Posterior vena cava (tissue), 2 donors: ENCODE results near the gene BCAP29. TPM values are rescaled to one million over a fixed set of nuclear protein-coding genes. Genes with fewer than 3 reads are reported as not detected.
"Not testable (repeated sequence)": the region's sequence is repeated elsewhere in the genome, so short reads cannot be mapped to it uniquely, and the experiment has no call there.

Source experiments
- DNase-seq: peaks from one replicate; pipeline ENCODE4 v3.0.0-alpha.2; 2020; ENCODE audit warnings: low spot score
- intact Hi-C, 2 donors: fragments of 100-400 bp; cut with DNase I; formaldehyde crosslinking; loops; one replicate each; pipeline versions ENCODE4 v1.14.1 to v1.14.2; 2022 to 2023
- total RNA-seq, 2 donors: library from RNA; stranded (reverse); fragmentation: NEBNext Ultra II Directional; extraction: Animal tissue kit (Norgen Biotek cat#: 25700); gene quantifications; one replicate each; pipeline ENCODE4 v1.2.1, GENCODE V29; 2021
- donor health status: DM: yes; HTN: yes; CAD: no.
- donor health status: DM: yes; HTN: yes; CAD: no.

BCAP29 gene
- total RNA-seq, 2 donors from 2014 or later: 60.8 to 108 TPM

DNA sequence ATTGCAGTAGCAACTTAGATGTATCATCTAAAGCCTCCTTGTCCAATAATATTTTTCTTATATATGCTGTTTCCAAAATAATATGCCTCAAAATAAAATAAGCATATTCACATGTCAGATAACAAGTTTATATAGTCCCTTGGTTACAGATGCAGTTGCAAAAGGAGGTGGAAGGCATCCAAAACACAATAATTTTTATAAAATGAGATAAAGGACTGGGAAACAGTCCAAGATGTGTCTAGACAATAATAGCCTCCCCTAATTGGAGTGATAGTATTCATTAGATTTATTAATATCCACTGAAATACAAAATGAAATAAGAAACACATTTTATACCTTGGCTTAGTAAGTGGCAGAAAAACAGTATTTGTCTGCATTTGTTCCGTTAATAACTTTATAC, 30.3 kb downstream of the BCAP29 start:
- no peak for DNase-seq
- intact Hi-C loops: loop anchor here in 1 of 2 donors (10.0 kb wide), 1 partner anchor 274 kb away; no protein-coding TSS in a partner anchor

DNA sequence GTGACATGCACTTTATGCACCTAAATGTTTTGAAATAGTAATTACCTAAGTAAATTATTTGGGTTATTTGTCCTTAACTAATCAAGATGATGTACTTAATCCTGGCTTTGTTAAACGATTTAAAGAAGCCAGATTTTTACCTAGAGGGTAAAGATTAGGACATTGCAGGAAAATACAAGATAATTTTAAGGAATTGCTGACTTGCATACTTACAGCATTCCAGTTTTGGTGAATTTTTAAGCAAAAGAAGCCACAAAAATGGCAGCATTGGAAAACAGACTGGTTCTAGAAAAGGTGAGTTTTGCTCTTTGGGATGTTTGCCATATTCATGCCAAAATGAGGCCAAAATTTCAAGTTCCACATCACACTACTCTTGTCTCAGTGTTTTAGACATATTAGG, 33.4 kb downstream of the BCAP29 start:
- intact Hi-C loops: loop anchor here in 1 of 2 donors (10.0 kb wide), 1 partner anchor 271 kb away; no protein-coding TSS in a partner anchor
- DNase-seq: no peak

DNA sequence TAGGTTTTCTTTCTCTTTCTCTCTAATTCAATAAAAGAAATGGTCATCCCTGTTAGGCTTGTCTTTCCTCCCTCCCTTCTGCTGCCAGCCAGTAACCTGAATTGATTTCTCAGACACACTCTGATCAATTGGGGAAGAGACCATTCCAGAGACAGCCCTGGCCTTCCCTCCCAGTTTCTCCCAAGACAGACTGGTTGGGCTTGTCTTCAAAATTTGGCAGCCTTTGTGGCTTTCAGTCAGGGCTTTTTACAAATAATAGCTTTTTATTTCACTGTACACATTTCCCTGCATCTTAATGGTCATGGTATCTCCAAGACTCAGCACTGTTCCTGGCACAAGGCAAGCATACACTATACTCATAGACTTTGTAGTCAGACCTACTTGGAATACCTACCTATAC, 33.9 kb downstream of the BCAP29 start:
- no peak for DNase-seq
- intact Hi-C loops: loop anchor here in 1 of 2 donors (10.0 kb wide), 1 partner anchor 271 kb away; no protein-coding TSS in a partner anchor

DNA sequence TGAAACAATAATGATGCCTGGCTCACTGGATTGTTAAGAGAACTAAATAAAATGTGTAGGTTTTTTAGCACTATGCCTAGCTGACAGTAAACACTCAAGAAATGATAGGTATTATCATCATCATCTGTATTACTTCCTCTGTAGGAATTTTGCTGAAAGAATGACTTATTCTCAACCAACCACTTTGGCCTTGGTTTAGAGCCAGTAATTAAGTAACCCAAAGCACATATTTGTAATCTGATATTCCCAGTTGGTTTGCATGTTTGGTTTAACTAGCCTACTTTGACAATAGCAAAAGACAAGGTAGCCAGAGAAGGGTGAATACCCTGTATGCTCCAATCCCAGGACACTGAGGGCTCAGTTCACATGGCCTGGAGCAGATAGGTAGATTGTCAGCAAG, 34.4 kb downstream of the BCAP29 start:
- intact Hi-C loops: loop anchor here in 1 of 2 donors (10.0 kb wide), 1 partner anchor 270 kb away; no protein-coding TSS in a partner anchor
- no peak for DNase-seq

DNA sequence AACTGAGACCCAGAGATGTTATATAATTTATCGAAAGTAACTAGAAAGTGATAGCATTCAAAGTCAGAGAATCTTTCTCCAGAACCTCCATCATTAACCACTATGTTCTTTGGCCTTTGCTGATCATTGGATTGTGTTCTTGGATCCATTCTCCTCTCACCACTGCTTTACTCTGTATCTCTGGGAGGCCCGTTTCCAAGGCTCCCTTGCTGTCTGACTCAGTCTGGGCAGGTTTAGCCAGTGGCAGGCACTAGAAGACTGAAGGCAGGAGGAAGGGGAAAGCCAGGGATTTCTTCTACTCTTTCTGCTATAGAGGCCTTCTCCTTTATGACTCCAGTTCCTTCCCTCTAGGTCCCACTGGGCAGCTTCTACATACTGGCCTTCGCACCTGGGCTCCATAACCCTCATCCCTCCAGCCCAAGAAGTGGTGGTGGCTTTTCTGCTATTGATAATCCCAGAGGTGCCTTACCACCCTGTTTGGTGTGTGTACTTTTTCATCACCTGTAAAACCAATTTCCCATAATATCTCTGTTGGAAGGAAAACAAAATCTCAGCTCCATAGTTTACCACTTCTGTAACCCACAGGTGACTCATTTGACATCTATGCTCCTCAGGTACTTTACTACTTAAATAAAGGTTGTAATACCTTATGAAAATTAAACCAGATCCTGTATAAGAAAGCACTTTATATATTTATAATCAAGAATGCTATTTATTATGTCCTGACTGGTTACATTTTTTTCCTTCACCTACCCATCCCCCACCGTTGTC, 36.0 kb downstream of the BCAP29 start:
- intact Hi-C loops: loop anchor here in 1 of 2 donors (10.0 kb wide), 1 partner anchor 269 kb away; no protein-coding TSS in a partner anchor
- DNase-seq: no peak

DNA sequence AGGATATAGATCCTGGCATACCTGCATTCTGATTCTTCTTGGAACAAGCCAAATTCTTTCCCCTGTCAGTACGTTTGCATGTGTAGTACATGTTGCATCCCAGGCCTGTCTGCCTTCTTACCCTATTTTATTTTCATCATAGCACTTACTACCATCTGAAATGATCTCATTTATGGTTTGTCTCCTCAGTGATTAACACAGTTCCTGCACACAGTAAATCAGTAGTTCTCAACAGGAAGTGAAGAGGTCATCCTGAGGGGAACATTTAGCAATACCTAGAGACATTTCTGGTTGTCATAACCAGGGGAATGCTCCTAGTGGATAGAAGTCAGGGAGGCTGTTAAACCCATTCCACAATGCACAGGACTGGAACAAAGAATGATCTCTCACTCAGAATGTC, 42.4 kb downstream of the BCAP29 start:
- no peak for DNase-seq
- intact Hi-C loops: no loop called here

DNA sequence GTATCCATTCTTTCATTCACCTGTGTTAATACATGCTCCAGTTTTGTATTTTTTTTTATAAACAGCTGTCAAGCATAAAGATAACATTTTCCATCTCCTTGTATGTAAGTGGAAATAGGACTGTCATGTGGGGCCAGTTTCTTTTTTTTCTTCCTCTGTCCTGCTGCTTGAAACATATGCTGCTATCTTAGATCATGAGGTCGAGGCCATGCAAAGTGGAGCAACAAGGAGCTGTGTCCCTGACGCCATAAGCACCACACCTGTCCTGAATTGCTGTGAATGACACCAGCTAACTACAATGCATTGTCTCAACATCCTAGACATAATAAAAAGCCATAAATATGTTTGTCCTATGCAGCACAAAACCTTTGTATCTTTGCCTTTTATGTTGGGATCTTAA, 42.8 kb downstream of the BCAP29 start:
- no peak for DNase-seq
- intact Hi-C loops: no loop called here

DNA sequence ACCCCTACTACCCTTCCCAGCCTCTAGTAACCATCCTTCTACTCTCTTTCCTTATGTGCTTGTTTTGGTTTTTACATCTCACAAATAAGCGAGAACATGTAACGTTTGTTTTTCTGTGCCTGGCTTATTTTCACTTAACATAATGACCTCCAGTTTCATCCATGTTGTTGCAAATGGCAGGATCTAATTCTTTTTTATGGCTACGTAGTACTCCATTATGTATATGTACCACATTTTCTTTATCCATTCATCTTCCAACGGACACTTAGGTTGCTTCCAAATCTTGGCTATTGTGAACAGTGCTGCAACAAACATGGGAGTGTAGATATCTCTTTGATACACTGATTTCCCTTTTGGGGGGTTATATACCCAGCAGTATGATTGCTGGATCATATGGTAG, 47.0 kb downstream of the BCAP29 start:
- no peak for DNase-seq
- intact Hi-C loops: no loop called here

DNA sequence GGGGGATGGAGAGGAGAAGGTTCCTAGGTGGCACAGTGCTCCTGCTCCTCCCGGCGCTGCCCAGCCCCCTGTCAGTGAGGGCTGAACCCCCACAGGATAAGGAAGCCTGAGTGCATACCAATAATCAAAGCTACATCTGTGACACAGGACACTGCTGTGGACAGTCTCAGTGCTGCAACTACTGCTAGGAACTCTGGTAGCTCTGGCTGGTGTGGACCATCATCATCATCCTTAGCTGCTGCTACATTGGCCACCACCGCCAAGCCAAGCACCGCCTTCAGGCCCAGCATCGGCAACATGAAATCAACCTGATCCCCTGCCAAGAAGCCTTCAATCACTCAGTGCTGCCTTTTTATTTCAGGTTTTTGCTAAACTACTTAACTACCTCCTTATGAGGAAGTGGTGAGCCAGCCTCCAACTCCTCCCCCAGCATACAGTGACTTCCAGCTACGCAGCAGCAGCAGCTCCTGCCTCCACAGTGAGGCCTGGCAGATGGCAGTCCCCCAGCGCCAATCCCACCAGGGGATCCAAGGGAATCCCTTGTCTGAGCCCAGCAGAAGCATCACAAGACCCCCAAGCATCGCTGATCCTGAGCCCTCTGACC, 48.5 kb downstream of the BCAP29 start:
- no peak for DNase-seq
- intact Hi-C loops: no loop called here

DNA sequence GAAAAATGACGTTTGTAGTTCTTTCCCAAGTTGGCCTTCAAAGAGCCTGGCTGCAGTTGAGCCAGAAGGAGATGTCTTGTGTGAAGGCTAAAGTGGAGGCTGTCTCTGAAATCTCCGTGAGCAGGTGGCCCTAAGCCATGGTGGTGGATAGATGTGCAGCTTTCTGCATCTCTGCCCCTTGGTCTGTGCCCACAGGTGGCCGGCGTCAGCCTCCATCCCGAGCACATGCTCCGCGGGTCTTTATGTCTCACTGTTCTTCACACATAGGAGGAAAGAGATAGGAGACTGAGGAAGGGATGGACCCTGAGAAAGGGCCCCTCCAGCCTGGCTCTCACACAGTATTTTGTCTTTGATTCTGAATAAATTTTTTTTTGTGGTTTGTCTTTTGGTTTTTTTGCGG, 50.3 kb downstream of the BCAP29 start:
- intact Hi-C loops: no loop called here
- DNase-seq: no peak

DNA sequence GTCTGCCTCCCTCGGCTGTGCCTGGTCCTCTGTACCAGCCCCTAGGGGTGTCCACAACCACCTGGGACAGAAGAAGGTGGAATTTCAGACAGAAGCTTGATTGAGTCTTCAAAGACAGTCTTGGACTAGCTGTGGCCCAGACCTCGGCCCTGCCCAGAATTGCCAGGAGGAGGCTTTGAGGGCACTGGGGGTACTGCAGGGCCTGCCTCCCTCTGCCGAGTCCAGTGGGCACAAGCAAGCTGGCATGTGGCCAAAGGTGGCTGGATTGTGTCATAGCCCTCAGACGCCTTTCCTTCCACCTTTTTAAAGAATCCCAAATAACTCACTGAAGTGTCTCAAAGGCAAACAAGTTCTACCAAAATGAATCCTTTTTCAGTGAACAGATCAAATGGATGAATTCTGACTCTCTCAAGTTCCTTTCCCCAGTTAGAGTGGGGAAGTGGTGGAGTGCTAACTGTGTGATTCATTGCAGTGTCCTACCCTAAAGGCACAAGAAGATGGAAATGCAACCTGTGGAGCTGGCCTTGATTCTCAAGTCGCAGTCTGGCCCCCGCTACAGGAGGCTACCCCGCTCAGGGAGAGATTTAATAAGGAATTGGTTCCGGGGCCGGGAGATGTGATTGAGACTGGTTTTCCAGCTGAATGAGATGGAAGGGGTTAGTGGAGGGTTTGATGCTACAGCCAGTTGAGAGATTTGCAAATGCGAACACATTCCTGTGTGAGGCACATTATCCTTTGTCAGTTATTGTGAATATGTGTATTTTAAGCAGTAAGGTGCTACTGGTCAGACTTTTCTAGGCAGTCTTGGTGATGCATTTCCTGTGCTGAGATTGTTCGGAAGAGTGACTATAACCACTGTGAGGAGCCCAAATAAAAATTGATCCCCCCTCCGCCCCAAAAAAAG, 51.8 kb downstream of the BCAP29 start:
- DNase-seq: no peak

DNA sequence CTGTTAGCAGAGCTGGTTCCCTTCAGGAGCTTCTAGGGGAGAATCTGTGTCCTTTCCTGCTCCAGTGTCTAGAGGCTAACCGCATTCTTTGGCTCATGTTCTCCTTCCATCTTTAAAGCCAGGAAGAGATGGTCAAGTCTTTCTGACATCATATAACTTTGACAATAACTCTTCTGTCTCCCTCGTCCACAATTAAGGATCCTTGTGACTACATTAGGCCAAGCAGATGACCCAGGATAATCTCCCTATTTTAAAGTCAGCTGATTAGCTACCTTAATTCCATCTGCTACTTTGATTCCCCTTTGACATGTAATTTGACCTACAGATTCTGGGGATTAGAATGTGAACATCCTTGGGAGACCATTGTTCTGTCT, 52.4 kb downstream of the BCAP29 start:
- DNase-seq: no peak
- intact Hi-C loops: no loop called here

More for the DNA sequence above, 51.8 kb downstream of the BCAP29 start:
- intact Hi-C loops: no loop called here

DNA sequence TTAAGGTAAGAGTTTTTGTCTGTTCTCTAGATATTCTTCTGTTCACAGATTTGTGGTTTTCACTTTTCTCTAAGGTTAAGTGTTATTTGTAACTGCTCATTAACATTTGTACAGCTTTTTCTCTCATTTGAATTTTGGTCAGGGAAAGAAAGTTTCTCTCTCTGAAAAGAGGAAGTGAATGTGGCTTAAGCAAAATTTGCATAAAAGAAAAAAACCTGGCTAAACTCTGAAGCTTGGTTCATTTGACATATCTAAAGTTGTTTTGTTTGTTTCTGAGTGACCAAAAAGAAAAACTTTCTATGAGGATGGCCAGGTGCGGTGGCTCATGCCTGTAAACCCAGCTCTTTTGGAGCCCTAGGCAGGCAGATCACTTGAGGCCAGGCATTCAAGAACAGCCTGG, 58.5 kb downstream of the BCAP29 start:
- no peak for DNase-seq
- intact Hi-C loops: no loop called here

DNA sequence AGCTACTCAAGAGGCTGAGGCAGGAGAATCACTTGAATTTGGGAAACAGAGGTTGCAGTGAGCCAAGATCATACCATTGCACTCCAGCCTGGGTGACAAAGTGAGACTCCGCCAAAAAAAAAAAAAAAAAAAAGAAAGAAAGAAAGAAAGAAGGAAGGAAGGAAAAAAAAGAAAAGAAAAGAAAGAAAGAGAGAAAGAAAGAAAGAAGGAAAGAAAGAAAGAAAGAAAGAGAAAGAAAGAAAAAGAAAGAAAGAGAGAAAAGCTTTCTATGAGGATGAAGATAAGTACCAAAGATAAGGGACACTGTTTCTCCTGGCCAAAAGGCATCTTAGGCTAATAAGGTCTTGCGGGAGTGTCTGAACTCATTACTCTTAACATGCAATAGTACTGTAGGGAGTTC, 59.0 kb downstream of the BCAP29 start:
- DNase-seq, intact Hi-C loops: not testable (repeated sequence)

DNA sequence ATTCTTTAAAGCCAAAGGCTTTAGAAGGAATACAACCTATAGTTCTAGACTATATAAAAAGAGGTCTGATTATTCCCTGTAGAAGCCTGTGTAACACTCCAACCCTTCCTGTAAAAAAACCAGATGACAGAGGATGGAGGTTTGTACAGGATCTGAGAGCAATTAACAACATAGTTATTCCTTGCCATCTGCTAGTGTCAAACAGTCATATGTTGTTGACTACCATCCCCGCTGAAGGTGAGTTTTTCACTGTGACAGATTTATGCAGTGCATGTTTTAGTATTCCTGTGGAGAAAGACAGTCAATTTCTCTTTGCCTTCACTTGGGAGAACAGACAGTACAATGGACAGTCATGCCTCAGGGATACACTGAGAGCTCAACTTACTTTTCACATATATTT, 61.6 kb downstream of the BCAP29 start:
- intact Hi-C loops: no loop called here
- no peak for DNase-seq

DNA sequence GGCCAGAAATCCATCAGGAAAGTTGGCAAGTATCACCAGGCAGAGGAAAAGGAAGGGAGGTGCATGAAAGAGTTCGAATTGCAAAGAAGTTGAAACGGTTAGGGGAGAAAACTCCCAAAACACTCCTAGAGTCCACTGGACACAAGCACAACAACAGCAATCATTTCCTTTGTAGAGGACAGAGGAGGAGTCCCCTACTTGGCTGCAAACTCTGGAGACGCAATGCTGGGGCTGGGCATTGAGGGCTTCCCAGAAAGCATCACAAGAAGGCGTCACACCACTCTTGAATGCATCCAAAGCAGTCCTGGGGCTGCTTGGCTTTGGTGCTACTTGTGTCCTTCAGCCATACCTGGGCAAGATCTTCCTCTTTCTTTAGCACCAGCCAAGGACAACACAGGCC, 62.5 kb downstream of the BCAP29 start:
- DNase-seq: no peak
- intact Hi-C loops: no loop called here

DNA sequence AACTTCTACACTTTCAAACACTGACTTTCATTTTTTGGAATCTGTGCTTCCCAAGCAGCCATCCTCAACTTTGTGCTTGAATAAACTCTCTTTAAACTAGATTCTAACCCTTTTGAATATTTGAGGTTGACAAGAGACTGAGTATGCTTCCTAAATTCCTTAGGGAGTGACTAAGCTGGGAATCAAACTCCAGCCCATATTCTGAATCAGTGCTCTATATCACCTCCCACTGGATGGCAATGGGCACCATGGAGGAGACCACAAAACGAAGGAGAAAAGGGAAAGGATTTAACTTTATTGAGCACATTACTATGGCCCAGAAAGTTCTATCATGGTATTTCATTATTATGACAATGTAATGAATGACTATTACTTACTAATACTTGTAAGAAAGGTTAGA, 63.4 kb downstream of the BCAP29 start:
- DNase-seq: no peak
- intact Hi-C loops: no loop called here

DNA sequence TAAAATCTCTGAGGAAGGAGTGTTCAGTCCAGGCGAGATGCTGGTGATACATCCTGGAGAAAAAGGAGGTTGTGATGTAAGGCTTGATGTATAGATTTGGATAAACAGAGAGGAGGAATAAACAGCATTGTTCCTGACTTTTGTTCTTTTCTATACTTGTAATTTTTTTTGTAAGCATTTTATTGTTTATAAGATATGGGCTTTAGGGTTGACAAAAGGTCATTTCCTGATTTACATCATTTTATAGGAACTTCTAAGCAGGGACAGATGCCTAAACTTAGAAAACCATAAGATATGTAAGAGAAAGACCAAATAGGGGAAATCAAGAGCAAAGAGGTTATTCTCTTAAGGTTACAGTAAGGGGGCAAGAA, 63.9 kb downstream of the BCAP29 start:
- intact Hi-C loops: no loop called here
- DNase-seq: no peak

DNA sequence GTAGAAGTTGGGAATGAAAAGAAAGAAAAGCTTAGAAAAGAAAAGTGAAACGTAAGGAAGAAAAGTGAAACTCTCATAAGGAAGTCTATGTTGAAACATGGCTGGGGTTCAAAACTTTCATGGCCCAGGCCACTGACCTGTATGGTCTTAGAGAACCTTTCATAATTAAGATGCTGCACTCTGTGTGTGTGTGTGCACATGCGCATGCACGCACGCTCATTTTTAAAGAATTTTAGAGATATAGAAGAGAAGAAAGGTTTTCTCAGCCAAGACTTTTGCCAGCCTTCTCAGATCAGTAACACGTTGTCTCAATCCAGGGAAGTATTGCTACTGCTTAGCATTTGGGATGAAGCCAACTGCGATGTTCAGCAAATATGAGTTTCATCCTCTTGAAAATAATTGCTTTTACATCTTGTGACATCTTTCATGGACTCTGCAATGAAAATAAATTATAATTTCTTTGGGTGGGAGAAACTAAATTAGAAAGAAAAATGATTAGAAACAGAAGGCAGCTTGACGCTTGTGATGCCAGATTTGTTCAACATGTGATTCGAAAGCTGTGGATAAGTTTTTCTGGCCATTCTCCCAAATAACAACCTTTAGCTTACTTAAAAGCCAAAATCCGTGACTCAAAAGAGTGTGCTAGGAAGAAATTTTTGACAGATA, 64.4 kb downstream of the BCAP29 start:
- DNase-seq: no peak
- intact Hi-C loops: no loop called here
